HL-60 (cell line): ENCODE results near the gene SLC35E3.
A peak's percentile ranks its signal among the peaks of the same experiment; 100 is the strongest.

Experiments
- POLR2AphosphoS5 ChIP-seq: IDR thresholded peaks from 2 replicates; pipeline ENCODE4 v1.6.1; 2012; ENCODE audit warnings: low read depth
- TF ChIP-seq, protein P1 (sequence below): IDR thresholded peaks from 2 replicates; pipeline ENCODE4 v1.6.1; 2012; ENCODE audit warnings: low read depth; ENCODE audit not compliant: insufficient replicate concordance
- TF ChIP-seq, protein P2 (sequence below): IDR thresholded peaks from one replicate; pipeline ENCODE4 v1.5.1; 2011; ENCODE audit warnings: low read length, control low read depth, inconsistent platforms; ENCODE audit not compliant: insufficient read depth

DNA sequence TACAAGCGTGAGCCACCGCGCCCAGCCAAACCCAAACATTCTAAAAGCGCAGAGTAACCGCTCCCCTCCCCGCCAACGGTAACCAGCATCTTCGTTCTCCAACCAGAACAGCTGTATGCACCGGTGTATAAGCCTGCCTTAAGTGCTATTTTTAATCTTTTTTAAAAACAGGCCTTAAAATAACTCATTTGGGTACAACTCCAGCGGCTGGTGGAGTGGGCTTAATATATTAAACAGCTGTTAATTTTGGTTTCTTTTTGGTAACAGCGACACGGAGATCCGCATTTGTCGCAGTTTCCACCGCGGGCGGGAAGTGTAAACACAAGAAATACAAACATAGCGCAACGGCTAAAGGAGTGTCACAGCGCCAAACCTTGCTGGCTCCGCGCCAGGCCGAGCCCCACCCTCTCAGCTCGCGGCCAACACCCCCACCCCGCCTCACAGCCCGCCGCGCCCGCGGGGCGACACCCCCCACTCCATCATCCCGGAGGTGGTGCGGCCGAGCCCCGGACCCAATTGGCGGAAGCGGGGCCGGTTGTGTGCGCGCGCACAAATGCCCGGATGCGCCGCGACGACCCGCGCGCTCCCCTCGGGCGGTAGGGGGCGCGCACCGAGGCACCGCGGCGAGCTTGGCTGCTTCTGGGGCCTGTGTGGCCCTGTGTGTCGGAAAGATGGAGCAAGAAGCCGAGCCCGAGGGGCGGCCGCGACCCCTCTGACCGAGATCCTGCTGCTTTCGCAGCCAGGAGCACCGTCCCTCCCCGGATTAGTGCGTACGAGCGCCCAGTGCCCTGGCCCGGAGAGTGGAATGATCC, 61.8 kb downstream of the SLC35E3 start, which contains the start of gene MDM2:
- TF ChIP-seq, protein P1, sequence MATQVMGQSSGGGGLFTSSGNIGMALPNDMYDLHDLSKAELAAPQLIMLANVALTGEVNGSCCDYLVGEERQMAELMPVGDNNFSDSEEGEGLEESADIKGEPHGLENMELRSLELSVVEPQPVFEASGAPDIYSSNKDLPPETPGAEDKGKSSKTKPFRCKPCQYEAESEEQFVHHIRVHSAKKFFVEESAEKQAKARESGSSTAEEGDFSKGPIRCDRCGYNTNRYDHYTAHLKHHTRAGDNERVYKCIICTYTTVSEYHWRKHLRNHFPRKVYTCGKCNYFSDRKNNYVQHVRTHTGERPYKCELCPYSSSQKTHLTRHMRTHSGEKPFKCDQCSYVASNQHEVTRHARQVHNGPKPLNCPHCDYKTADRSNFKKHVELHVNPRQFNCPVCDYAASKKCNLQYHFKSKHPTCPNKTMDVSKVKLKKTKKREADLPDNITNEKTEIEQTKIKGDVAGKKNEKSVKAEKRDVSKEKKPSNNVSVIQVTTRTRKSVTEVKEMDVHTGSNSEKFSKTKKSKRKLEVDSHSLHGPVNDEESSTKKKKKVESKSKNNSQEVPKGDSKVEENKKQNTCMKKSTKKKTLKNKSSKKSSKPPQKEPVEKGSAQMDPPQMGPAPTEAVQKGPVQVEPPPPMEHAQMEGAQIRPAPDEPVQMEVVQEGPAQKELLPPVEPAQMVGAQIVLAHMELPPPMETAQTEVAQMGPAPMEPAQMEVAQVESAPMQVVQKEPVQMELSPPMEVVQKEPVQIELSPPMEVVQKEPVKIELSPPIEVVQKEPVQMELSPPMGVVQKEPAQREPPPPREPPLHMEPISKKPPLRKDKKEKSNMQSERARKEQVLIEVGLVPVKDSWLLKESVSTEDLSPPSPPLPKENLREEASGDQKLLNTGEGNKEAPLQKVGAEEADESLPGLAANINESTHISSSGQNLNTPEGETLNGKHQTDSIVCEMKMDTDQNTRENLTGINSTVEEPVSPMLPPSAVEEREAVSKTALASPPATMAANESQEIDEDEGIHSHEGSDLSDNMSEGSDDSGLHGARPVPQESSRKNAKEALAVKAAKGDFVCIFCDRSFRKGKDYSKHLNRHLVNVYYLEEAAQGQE: no peak
- peak; percentile 66; the same call in 1 of the 2 replicates for TF ChIP-seq POLR2AphosphoS5
- TF ChIP-seq, protein P2, sequence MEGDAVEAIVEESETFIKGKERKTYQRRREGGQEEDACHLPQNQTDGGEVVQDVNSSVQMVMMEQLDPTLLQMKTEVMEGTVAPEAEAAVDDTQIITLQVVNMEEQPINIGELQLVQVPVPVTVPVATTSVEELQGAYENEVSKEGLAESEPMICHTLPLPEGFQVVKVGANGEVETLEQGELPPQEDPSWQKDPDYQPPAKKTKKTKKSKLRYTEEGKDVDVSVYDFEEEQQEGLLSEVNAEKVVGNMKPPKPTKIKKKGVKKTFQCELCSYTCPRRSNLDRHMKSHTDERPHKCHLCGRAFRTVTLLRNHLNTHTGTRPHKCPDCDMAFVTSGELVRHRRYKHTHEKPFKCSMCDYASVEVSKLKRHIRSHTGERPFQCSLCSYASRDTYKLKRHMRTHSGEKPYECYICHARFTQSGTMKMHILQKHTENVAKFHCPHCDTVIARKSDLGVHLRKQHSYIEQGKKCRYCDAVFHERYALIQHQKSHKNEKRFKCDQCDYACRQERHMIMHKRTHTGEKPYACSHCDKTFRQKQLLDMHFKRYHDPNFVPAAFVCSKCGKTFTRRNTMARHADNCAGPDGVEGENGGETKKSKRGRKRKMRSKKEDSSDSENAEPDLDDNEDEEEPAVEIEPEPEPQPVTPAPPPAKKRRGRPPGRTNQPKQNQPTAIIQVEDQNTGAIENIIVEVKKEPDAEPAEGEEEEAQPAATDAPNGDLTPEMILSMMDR: peak; percentile 48
